CD4-positive, alpha-beta T cell (primary cell): Measurements from ENCODE around the gene LCE2B. TPM values are rescaled to one million over a fixed set of nuclear protein-coding genes. Genes with fewer than 3 reads are reported as not detected.
"Not testable (repeated sequence)": the region's sequence is repeated elsewhere in the genome, so short reads cannot be mapped to it uniquely, and the experiment has no call there.

Source experiments
- ATAC-seq: fragments of 200-7000 bp; cut with Tn5 transposase; one replicate; pipeline ENCODE4 v1.10.0; 2022; ENCODE audit warnings: mild to moderate bottlenecking; ENCODE audit not compliant: poor library complexity
- CTCF ChIA-PET: fragments of 350-600 bp; sonication (Branson Sonifier 250); formaldehyde crosslinking; loops from one replicate; lab custom pipeline; 2021; ENCODE audit warnings: antibody characterized with exemption, inconsistent platforms; lab: Charles Lee
- POLR2A ChIA-PET: fragments of 350-600 bp; sonication (Branson Sonifier 250); formaldehyde crosslinking; loops from one replicate; lab custom pipeline; 2021; ENCODE audit warnings: antibody characterized with exemption, inconsistent platforms; lab: Charles Lee
- DNase-seq, 14 experiments: peaks; one replicate each; pipeline ENCODE4 v3.0.0-alpha.2; 2013 to 2020; ENCODE audit warnings: mixed read lengths in 2 of 14
- H3K27ac ChIP-seq, 2 donors: one replicate each; pipeline versions ENCODE4 v1.5.1 to v1.7.0; 2013; ENCODE audit warnings: low read length in 2 of 2, low read depth in 1 of 2, mild to moderate bottlenecking in 1 of 2
- H3K27me3 ChIP-seq, 2 experiments: 1 replicate in 1 of 2; 2 replicates in 1 of 2; pipeline versions ENCODE4 v1.6.1 to v1.7.0; 2013; ENCODE audit warnings: low read length in 2 of 2, control low read depth in 1 of 2, mild to moderate bottlenecking in 1 of 2, moderate library complexity in 1 of 2; ENCODE audit not compliant: insufficient read depth in 2 of 2, control insufficient read depth in 1 of 2
- H3K36me3 ChIP-seq: one replicate; pipeline ENCODE4 v1.6.1; 2013; ENCODE audit warnings: low read length, control low read depth; ENCODE audit not compliant: insufficient read depth
- H3K4me1 ChIP-seq: one replicate; pipeline ENCODE4 v1.6.1; 2013; ENCODE audit warnings: low read length, control low read depth; ENCODE audit not compliant: insufficient read depth
- H3K4me3 ChIP-seq: one replicate; pipeline ENCODE4 v1.5.1; 2013; ENCODE audit warnings: mild to moderate bottlenecking, low read length, moderate library complexity
- H3K9me3 ChIP-seq, 2 experiments: 1 replicate in 1 of 2; 2 replicates in 1 of 2; pipeline versions ENCODE4 v1.6.1 to v1.7.0; 2013; ENCODE audit warnings: low read length in 2 of 2, mild to moderate bottlenecking in 2 of 2, control low read depth in 1 of 2, moderate library complexity in 1 of 2; ENCODE audit not compliant: control insufficient read depth in 1 of 2, insufficient read depth in 1 of 2
- H3K27ac Mint-ChIP-seq: one replicate; pipeline ENCODE4 v1.8.0; 2020; ENCODE audit warnings: mixed read lengths
- H3K27me3 Mint-ChIP-seq: one replicate; pipeline ENCODE4 v1.8.0; 2021; ENCODE audit warnings: mixed read lengths
- H3K36me3 Mint-ChIP-seq: one replicate; pipeline ENCODE4 v1.8.0; 2021; ENCODE audit warnings: low read depth, mixed read lengths
- H3K4me1 Mint-ChIP-seq: one replicate; pipeline ENCODE4 v1.8.0; 2021; ENCODE audit warnings: low read depth, mixed read lengths
- H3K4me3 Mint-ChIP-seq: one replicate; pipeline ENCODE4 v1.8.0; 2020; ENCODE audit warnings: mild to moderate bottlenecking, mixed read lengths
- H3K9me3 Mint-ChIP-seq: one replicate; pipeline ENCODE4 v1.8.0; 2020; ENCODE audit warnings: mixed read lengths
- intact Hi-C, 2 experiments: fragments of 100-400 bp; cut with DNase I in 1 of 2; cut with micrococcal nuclease in 1 of 2; formaldehyde crosslinking; loops; one replicate each; pipeline versions ENCODE4 v1.15.1 to v1.9.0; 2023 to 2025; cut with DNase I, micrococcal nuclease
- polyA plus RNA-seq, 2 donors: library from polyadenylated mRNA; unstranded; fragments of 120-200 nt; gene quantifications; one replicate each; pipeline ENCODE4 v1.2.1, GENCODE V29; 2013
- total RNA-seq, 174 experiments: library from RNA in 2 of 174; stranded (reverse) in 2 of 174; gene quantifications; one replicate each; pipeline ENCODE4 v1.2.3 and lab custom pipeline; 2021 to 2026
- TF ChIP-seq, protein P1 (sequence below): fragments of 200-600 bp; IDR thresholded peaks from one replicate; pipeline ENCODE4 v1.8.0; 2022; ENCODE audit warnings: antibody characterized with exemption, mild to moderate bottlenecking

Gene LCE2B, protein sequence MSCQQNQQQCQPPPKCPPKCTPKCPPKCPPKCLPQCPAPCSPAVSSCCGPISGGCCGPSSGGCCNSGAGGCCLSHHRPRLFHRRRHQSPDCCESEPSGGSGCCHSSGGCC
- total RNA-seq (not detected), total RNA-seq (lab: John Stamatoyannopoulos, UW) (0 reads per million in 172 experiments)
- polyA plus RNA-seq (2013, experiment 1 of 2), result not detected
- not detected for polyA plus RNA-seq (2013, experiment 2 of 2)

DNA sequence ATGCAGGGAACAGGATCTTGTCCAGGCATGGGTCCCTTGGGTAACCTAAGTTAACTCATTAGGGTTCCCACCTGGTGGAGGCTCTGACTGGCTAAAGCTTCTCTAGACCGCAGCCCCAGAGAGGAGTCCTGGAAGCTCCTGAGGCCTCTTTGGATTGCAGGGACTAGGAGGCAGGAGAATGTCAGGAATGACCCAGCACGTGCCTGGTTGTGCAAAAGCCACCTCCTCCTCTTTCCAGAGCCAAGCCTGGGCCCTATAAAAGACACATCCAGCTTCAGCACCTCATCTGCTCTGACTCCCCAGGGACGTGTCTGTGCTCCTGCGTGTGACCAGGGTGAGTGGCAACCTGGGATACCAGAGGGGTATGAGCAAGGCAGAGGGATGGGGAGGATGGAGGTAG, at the start of gene LCE2B:
Gene LCE2B, plus strand, starts transcription at position 301 of the 400 bp plus-strand sequence. CDS start 721 bp downstream, outside the sequence.
- ATAC-seq, H3K27ac Mint-ChIP-seq, H3K27me3 ChIP-seq, H3K27ac ChIP-seq, H3K9me3 Mint-ChIP-seq, DNase-seq, H3K9me3 ChIP-seq, H3K36me3 ChIP-seq, H3K4me3 Mint-ChIP-seq, H3K36me3 Mint-ChIP-seq, POLR2A ChIA-PET, H3K4me1 ChIP-seq, H3K4me1 Mint-ChIP-seq, CTCF ChIA-PET, H3K4me3 ChIP-seq: not testable (repeated sequence)
- H3K27me3 Mint-ChIP-seq, result peaks cover 61% of the 10 kb centered on the region
- intact Hi-C loops, result loop anchor here in 1 of 2 experiments (1.0 kb wide), 1 partner anchor 10 kb away; no protein-coding TSS in a partner anchor

DNA sequence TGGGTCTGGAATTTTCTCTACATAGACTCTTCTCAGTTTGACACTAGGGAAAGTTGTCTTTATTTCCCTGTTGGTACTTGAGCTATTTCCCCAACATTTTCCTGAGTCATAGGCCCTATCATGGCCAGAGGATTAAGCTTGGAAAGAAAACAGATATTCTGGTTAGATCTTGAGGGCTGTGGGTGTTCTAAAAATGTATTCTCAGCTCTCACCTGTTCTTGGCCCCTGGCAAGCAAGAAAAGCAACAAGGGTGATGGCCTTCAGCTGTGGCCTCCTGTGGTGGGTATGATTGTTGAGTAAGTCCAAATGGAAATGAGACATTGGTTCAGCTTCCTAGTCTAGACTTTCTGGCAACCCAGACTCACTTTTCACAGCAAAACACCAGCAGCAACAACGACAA, 45.6 kb upstream of the LCE2B start:
- H3K4me3 ChIP-seq, result no peak overlapping the region
- Mint-ChIP-seq H3K27me3 (peaks cover 16% of the 10 kb centered on the region), H3K4me3 (no peak overlapping the region), H3K36me3 (no peaks in the 10 kb centered on the region), H3K9me3 (peaks cover 5% of the 10 kb centered on the region), H3K27ac (no peak overlapping the region), H3K4me1 (no peaks in the 10 kb centered on the region)
- DNase-seq (no peak), ATAC-seq (no peak)
- ChIA-PET POLR2A (no interaction called here), CTCF (no interaction called here)
- peaks cover 2 to 6% of the 10 kb centered on the region in 2 experiments for H3K27me3 ChIP-seq
- H3K4me1 ChIP-seq, result no peaks in the 10 kb centered on the region
- TF ChIP-seq, protein P1, sequence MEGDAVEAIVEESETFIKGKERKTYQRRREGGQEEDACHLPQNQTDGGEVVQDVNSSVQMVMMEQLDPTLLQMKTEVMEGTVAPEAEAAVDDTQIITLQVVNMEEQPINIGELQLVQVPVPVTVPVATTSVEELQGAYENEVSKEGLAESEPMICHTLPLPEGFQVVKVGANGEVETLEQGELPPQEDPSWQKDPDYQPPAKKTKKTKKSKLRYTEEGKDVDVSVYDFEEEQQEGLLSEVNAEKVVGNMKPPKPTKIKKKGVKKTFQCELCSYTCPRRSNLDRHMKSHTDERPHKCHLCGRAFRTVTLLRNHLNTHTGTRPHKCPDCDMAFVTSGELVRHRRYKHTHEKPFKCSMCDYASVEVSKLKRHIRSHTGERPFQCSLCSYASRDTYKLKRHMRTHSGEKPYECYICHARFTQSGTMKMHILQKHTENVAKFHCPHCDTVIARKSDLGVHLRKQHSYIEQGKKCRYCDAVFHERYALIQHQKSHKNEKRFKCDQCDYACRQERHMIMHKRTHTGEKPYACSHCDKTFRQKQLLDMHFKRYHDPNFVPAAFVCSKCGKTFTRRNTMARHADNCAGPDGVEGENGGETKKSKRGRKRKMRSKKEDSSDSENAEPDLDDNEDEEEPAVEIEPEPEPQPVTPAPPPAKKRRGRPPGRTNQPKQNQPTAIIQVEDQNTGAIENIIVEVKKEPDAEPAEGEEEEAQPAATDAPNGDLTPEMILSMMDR, result no peak
- H3K9me3 ChIP-seq, result no peaks in the 10 kb centered on the region
- H3K27ac ChIP-seq, result no peak overlapping the region
- intact Hi-C loops, result no loop called here
- no peaks in the 10 kb centered on the region for H3K36me3 ChIP-seq

DNA sequence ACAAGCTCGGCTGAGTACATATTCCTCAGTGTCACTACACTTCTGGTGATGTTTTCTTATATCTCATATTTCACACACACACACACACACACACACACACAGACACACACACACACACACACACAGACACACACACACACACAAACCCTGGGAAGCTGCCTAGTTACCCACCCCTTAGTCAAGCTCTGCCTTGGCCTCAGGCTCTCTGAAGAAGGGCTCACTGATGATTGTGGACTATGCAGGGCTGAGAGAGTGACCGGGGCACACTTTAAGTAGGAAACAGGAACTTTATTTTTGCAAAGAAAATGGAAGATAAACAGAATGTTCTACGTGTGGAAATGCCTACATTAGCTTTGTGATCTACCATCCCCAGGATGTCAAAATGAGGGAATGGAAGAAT, 42.0 kb upstream of the LCE2B start:
- ATAC-seq, result no peak
- Mint-ChIP-seq H3K9me3 (no peaks in the 10 kb centered on the region), H3K27me3 (peaks cover 34% of the 10 kb centered on the region), H3K27ac (no peak overlapping the region), H3K4me1 (no peaks in the 10 kb centered on the region), H3K36me3 (no peaks in the 10 kb centered on the region), H3K4me3 (no peak overlapping the region)
- Histone ChIP-seq H3K36me3 (no peaks in the 10 kb centered on the region), H3K4me3 (no peak overlapping the region), H3K9me3 (no peaks in the 10 kb centered on the region), H3K27ac (no peak overlapping the region), H3K4me1 (no peaks in the 10 kb centered on the region), H3K27me3 (peaks cover 2 to 20% of the 10 kb centered on the region in 2 experiments)
- CTCF ChIA-PET, result no interaction called here
- POLR2A ChIA-PET, result interaction anchor here (0.6 kb wide), 1 partner anchor 64 kb away, joined by 3 read pairs; the partner anchor contains the start of gene LCE3D
- TF ChIP-seq, protein P1, result no peak
- no peak for DNase-seq
- intact Hi-C loops, result no loop called here

DNA sequence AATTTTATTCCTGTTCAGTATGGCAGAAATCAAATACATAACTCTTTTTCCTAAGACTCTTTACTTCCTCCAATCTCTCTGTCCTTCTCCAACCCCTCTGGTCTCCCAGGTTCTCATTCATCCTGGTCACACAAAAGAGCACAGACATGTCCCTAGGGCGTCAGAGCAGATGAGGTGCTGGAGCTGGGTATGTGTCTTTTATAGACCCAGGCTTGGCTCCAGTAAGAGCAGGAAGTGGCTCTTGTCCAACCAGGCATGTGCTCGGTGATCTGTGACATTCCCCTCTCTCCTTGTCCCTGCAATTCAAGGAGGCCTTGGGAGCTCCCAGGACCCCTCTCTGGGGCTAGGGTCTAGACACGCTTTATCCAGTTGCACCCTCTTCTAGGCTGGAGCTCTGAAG, 40.8 kb upstream of the LCE2B start:
- peaks cover 37% of the 10 kb centered on the region for H3K27me3 Mint-ChIP-seq
- Histone ChIP-seq H3K4me3 (no peak overlapping the region), H3K27me3 (peaks cover 7 to 20% of the 10 kb centered on the region in 2 experiments), H3K36me3 (no peaks in the 10 kb centered on the region), H3K27ac (no peak overlapping the region), H3K9me3 (no peaks in the 10 kb centered on the region), H3K4me1 (no peaks in the 10 kb centered on the region)
- TF ChIP-seq, protein P1, result no peak
- no peak for ATAC-seq
- intact Hi-C loops, result no loop called here
- H3K27ac Mint-ChIP-seq, result no peak overlapping the region
- ChIA-PET CTCF (no interaction called here), POLR2A (no interaction called here)
- no peaks in the 10 kb centered on the region for H3K9me3 Mint-ChIP-seq
- no peaks in the 10 kb centered on the region for H3K4me1 Mint-ChIP-seq
- no peaks in the 10 kb centered on the region for H3K36me3 Mint-ChIP-seq
- H3K4me3 Mint-ChIP-seq, result no peak overlapping the region
- no peak for DNase-seq
